Ovary (tissue), 3 donors: ENCODE data around the gene CA10.

Source experiments
- CTCF ChIP-seq, 3 donors: fragments of 450-650 bp in 2 of 3; fragments of 200-600 bp in 1 of 3; IDR thresholded peaks; one replicate each; pipeline versions ENCODE4 v1.5.1 to v1.8.0; 2016 to 2022; ENCODE audit warnings: antibody characterized with exemption in 3 of 3, mild to moderate bottlenecking in 1 of 3
- EP300 ChIP-seq: sonication (generic); formaldehyde crosslinking; IDR thresholded peaks from one replicate; pipeline ENCODE4 v1.6.1; 2017; ENCODE audit warnings: antibody characterized with exemption
- POLR2A ChIP-seq: fragments of 450-650 bp; IDR thresholded peaks from one replicate; pipeline ENCODE4 v1.6.1; 2017; ENCODE audit warnings: antibody characterized with exemption, mild to moderate bottlenecking, moderate library complexity
- donor health status: DM: no; HTN: no; CAD: no.

DNA sequence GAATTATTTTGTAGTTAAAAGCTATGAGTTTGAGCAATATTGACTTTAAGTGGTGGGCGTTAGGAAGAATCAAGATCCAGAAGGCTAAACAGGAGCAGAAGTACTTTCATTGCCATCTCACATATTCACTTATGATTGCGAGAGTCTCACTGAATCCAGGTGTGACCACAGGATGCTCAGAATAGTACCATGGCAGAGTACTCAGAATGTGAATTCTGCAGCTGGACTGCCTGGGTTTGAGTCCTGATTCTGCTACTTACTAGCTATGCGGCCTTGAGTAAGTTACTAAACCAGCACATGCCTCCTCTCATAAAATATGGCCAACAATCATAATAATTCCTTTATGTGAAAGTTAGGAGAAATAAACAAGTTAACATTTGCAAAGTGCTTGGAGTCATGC, 109.5 kb downstream of the CA10 start:
- TF ChIP-seq POLR2A (no peak), CTCF (IDR thresholded peaks at IDR 0.05) (no peak), EP300 (no peak)
